HCT116 (cell line): ENCODE results near the gene VAV2.

Experiments
- CEBPB ChIP-seq: IDR thresholded peaks from 2 replicates; pipeline ENCODE4 v1.6.1; 2012; ENCODE audit warnings: low read depth
- POLR2AphosphoS5 ChIP-seq: IDR thresholded peaks from 2 replicates; pipeline ENCODE4 v1.6.1; 2011; ENCODE audit warnings: mild to moderate bottlenecking, low read depth, low read length, moderate library complexity
- TF ChIP-seq, protein P1 (sequence below), 3 experiments: fragments of 200-600 bp in 1 of 3; sonication (generic) in 1 of 3; IDR thresholded peaks in 2 of 3; conservative IDR thresholded peaks in 1 of 3; 2 replicates each; pipeline ENCODE4 v1.5.1; 2012 to 2017; ENCODE audit warnings: low read depth in 2 of 3, low read length in 2 of 3, antibody characterized with exemption in 1 of 3, borderline replicate concordance in 1 of 3, control low read depth in 1 of 3, mild to moderate bottlenecking in 1 of 3, mixed read lengths in 1 of 3, mixed run types in 1 of 3, moderate library complexity in 1 of 3; ENCODE audit not compliant: insufficient read depth in 1 of 3

GRCh38 chr9:133780962-133781827 lies 210.9 kb downstream of the VAV2 start:
- TF ChIP-seq, protein P1, sequence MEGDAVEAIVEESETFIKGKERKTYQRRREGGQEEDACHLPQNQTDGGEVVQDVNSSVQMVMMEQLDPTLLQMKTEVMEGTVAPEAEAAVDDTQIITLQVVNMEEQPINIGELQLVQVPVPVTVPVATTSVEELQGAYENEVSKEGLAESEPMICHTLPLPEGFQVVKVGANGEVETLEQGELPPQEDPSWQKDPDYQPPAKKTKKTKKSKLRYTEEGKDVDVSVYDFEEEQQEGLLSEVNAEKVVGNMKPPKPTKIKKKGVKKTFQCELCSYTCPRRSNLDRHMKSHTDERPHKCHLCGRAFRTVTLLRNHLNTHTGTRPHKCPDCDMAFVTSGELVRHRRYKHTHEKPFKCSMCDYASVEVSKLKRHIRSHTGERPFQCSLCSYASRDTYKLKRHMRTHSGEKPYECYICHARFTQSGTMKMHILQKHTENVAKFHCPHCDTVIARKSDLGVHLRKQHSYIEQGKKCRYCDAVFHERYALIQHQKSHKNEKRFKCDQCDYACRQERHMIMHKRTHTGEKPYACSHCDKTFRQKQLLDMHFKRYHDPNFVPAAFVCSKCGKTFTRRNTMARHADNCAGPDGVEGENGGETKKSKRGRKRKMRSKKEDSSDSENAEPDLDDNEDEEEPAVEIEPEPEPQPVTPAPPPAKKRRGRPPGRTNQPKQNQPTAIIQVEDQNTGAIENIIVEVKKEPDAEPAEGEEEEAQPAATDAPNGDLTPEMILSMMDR (IDR thresholded peaks at IDR 0.05 in 2 of 3, conservative IDR thresholded peaks at IDR 0.05 in 1 of 3; ENCODE audit: borderline replicate concordance in 1 of 3, insufficient read depth in 1 of 3, low read depth in 2 of 3, low read length in 2 of 3): no peak
- no peak for TF ChIP-seq POLR2AphosphoS5
- TF ChIP-seq CEBPB: no peak
